Measurements from ENCODE around the gene PDZRN4. TPM values are rescaled to one million over a fixed set of nuclear protein-coding genes. Genes with fewer than 3 reads are reported as not detected.

The PDZRN4 gene
- total and polyA plus RNA-seq, 12 donors = 0.28 to 2.3 (median 1.0) TPM

- Histone ChIP-seq H3K4me1 (replicated peaks in 1 of 2) (no peaks in the 10 kb centered on the region), H3K9me3 (replicated peaks in 1 of 3) (no peaks in the 10 kb centered on the region), H3K36me3 (replicated peaks in 1 of 2) (no peaks in the 10 kb centered on the region), H3K27me3 (no peaks in the 10 kb centered on the region), H3K27ac (no peak overlapping the region), H3K4me3 (no peak overlapping the region)
- WGBS, 4 donors = 85 to 88% (median 86%) methylated on average over 6 of the region's 6 CpGs
- intact Hi-C loops (cut with DNase I) = no loop called here
- no peak for TF ChIP-seq POLR2A (IDR thresholded peaks at IDR 0.05)
- no peak for DNase-seq
These were observed 104.9 kb downstream of the PDZRN4 start for GRCh38 chr12:41293011-41293410.

DNA sequence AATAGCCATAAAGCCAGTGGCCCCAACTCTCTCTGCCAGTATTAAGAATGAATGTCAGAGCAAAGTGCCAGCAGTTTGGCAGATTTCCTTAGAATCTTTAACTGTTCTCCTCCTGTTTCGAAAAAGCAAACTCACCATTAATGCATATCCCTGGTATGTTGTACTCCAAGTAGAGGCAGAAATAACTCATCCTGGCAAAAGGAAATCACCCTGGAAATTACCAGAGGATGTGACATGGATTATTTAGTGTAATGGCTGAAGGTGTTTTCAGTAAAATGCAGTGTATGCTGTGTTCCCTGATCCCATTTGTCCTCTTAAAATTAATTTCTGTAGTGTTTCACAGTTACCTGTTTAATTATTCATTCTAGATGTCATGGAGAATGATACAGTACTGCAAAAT lies 105.3 kb downstream of the PDZRN4 start:
- no peaks in the 10 kb centered on the region for H3K9me3 ChIP-seq (replicated peaks in 1 of 3)
- DNase-seq = no peak
- H3K27me3 ChIP-seq = no peaks in the 10 kb centered on the region
- H3K27ac ChIP-seq = no peak overlapping the region
- H3K4me3 ChIP-seq = no peak overlapping the region
- intact Hi-C loops (cut with DNase I) = no loop called here
- no peaks in the 10 kb centered on the region for H3K36me3 ChIP-seq (replicated peaks in 1 of 2)
- TF ChIP-seq, protein P1, sequence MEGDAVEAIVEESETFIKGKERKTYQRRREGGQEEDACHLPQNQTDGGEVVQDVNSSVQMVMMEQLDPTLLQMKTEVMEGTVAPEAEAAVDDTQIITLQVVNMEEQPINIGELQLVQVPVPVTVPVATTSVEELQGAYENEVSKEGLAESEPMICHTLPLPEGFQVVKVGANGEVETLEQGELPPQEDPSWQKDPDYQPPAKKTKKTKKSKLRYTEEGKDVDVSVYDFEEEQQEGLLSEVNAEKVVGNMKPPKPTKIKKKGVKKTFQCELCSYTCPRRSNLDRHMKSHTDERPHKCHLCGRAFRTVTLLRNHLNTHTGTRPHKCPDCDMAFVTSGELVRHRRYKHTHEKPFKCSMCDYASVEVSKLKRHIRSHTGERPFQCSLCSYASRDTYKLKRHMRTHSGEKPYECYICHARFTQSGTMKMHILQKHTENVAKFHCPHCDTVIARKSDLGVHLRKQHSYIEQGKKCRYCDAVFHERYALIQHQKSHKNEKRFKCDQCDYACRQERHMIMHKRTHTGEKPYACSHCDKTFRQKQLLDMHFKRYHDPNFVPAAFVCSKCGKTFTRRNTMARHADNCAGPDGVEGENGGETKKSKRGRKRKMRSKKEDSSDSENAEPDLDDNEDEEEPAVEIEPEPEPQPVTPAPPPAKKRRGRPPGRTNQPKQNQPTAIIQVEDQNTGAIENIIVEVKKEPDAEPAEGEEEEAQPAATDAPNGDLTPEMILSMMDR (IDR thresholded peaks at IDR 0.05) = no peak
- no peak for TF ChIP-seq POLR2A (IDR thresholded peaks at IDR 0.05)
- whole genome bisulfite sequencing, 4 donors = 88 to 95% (median 92%) methylated on average over 1 of the region's 1 CpG
- no peaks in the 10 kb centered on the region for H3K4me1 ChIP-seq (replicated peaks in 1 of 2)

DNA sequence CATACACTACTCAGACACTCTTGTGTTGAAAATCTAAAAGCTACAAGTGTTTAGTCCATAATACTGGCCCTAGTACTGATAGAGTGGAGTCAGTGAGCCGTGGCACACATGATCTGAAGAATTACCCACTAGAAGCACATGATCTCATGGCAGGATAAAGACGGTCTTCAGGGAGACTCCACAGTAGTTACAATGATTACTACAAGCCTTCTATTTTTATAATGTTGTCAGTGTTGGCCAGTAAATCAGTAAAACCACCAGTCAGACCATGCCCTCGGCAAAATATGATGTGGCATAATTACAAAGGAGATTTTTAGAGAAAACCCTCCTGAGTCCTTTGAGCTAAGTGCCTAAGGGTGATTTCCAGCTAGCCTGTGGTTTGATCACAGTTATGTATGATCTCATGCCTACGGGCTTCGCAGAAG lies 114.9 kb downstream of the PDZRN4 start:
- WGBS, 4 donors = 83 to 93% (median 88%) methylated on average over 5 of the region's 5 CpGs
- Histone ChIP-seq H3K36me3 (replicated peaks in 1 of 2) (no peaks in the 10 kb centered on the region), H3K4me3 (no peak overlapping the region), H3K4me1 (replicated peaks in 1 of 2) (peaks cover 0 to 8% of the 10 kb centered on the region in 2 donors), H3K9me3 (replicated peaks in 1 of 3) (no peaks in the 10 kb centered on the region), H3K27ac (no peak overlapping the region), H3K27me3 (no peaks in the 10 kb centered on the region)
- no peak for DNase-seq
- TF ChIP-seq POLR2A (IDR thresholded peaks at IDR 0.05) = no peak
- TF ChIP-seq, protein P1 (IDR thresholded peaks at IDR 0.05) = no peak
- intact Hi-C loops (cut with DNase I) = no loop called here

- Histone ChIP-seq H3K4me1 (replicated peaks in 1 of 2) (peaks cover 0 to 8% of the 10 kb centered on the region in 2 donors), H3K4me3 (no peak overlapping the region), H3K9me3 (replicated peaks in 1 of 3) (no peaks in the 10 kb centered on the region), H3K36me3 (replicated peaks in 1 of 2) (no peaks in the 10 kb centered on the region), H3K27me3 (no peaks in the 10 kb centered on the region), H3K27ac (no peak overlapping the region)
- intact Hi-C loops (cut with DNase I) = no loop called here
- no peak for TF ChIP-seq POLR2A (IDR thresholded peaks at IDR 0.05)
- TF ChIP-seq, protein P1 (IDR thresholded peaks at IDR 0.05) = no peak
- whole genome bisulfite sequencing, 4 donors = 74 to 87% (median 85%) methylated on average over 1 of the region's 1 CpG
- no peak for DNase-seq
These were observed 116.4 kb downstream of the PDZRN4 start for GRCh38 chr12:41304526-41304925.

DNA sequence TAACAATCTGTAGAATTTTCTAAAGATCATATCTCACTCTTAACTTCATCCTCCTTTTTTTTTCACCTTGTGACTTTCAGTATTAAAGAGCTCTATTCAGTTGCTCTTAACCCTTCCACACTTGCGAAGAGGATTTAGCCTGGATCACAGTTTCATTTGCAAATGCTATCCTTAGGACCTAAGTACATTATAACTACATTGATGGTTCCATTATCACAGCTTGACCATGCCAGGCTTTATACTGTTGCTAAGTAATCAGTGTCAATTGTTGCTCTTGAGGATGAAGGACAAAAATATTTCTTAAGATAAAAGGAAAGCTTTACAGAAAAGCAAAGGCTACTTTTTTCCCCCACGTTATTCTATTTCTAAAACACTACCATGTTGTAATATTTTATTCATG lies 122.2 kb downstream of the PDZRN4 start:
- Histone ChIP-seq H3K36me3 (replicated peaks in 1 of 2) (no peaks in the 10 kb centered on the region), H3K27ac (no peak overlapping the region), H3K4me1 (replicated peaks in 1 of 2) (no peaks in the 10 kb centered on the region), H3K4me3 (no peak overlapping the region), H3K9me3 (replicated peaks in 1 of 3) (no peaks in the 10 kb centered on the region), H3K27me3 (no peaks in the 10 kb centered on the region)
- TF ChIP-seq, protein P1 (IDR thresholded peaks at IDR 0.05) = no peak
- TF ChIP-seq POLR2A (IDR thresholded peaks at IDR 0.05) = no peak
- no peak for DNase-seq
- 75 to 81% (median 79%) methylated on average over 2 of the region's 2 CpGs for WGBS, 4 donors
- intact Hi-C loops (cut with DNase I) = no loop called here

All from adrenal gland (tissue), 12 donors.